Measurements from ENCODE around the gene AK4. TPM values are rescaled to one million over a fixed set of nuclear protein-coding genes. Genes with fewer than 3 reads are reported as not detected.

AK4 gene
- total RNA-seq, 1 donor from 2014 or later, result 133 TPM

- Histone ChIP-seq H3K4me3 (ENCODE audit: insufficient read depth, low read depth, low read length) (peak overlapping the region; percentile 66), H3K27me3 (ENCODE audit: insufficient read depth, low read length) (peaks cover 23% of the 10 kb centered on the region), H3K9ac (ENCODE audit: low read length) (peak overlapping the region; percentile 35), H3K4me2 (ENCODE audit: low read length) (peak overlapping the region; percentile 93), H4K20me1 (ENCODE audit: insufficient read depth, low read length) (peaks cover 3% of the 10 kb centered on the region), H3K79me2 (ENCODE audit: insufficient read depth, low read length) (no peaks in the 10 kb centered on the region), H2AFZ (ENCODE audit: low read depth, low read length) (peak overlapping the region; percentile 77), H3K36me3 (ENCODE audit: insufficient read depth, low read length) (no peaks in the 10 kb centered on the region), H3K4me1 (ENCODE audit: insufficient read depth, low read length) (no peaks in the 10 kb centered on the region), H3K9me3 (ENCODE audit: insufficient read depth, low read depth, low read length) (no peaks in the 10 kb centered on the region), H3K27ac (ENCODE audit: low read depth, low read length) (no peak overlapping the region)
- Mint-ChIP-seq H3K4me3 (ENCODE audit: unreplicated experiment) (peak overlapping the region; percentile 97), H3K4me1 (ENCODE audit: low read depth, unreplicated experiment) (peaks cover 9% of the 10 kb centered on the region), H3K9me3 (ENCODE audit: unreplicated experiment) (no peaks in the 10 kb centered on the region), H3K27me3 (ENCODE audit: low read depth, unreplicated experiment) (peaks cover 13% of the 10 kb centered on the region), H3K27ac (ENCODE audit: unreplicated experiment) (peak overlapping the region; percentile 95), H3K36me3 (ENCODE audit: low read depth, unreplicated experiment) (peaks cover 9% of the 10 kb centered on the region)
- peak; percentile 72 for TF ChIP-seq EZH2 (IDR thresholded peaks at IDR 0.05; ENCODE audit: insufficient read depth, low read length)
- TF ChIP-seq CTCF (IDR thresholded peaks at IDR 0.05; ENCODE audit: insufficient read depth, low read depth, low read length), result no peak
- DNase-seq (ENCODE audit: low read depth) (no peak), FAIRE-seq (no peak)
Measured at GRCh38 chr1:65148548-65149350, 746 bp downstream of the AK4 start.

DNA sequence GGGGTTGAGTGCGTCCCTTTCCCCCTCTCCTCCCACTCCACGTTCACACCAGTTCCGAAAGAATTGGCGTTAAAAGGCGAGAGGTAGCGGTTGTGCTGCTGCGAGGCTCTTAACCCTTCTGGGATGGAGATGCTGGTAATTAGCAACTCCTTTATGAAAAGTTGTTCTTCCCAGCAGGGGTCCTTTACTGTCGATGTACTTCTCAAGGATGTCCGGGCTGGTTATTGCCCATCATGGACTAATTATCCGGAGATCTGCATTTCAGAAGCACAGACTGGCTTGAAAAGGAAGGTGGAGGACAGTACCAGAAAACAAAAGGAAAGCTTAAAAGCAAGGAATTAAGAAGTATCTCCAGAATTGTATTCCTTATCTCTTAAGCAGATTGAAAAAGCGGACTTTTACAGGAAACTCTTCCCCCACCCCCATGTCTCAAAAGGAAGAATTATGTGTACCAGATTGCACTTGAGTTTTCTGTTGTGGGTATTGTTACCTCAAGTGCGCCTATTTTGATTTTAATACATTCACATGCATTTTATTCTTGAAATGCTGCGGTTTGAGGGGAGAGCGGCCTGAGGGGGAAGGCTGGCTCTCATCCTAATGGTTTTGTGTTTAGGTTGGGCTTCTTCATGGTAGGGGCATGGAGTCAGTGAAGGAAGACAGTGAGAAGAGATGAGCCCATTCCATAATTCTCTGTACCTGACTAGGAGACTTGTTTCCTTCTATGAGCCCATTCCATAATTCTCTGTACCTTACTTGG lies 1.5 kb downstream of the AK4 start:
- H3K4me3 ChIP-seq (ENCODE audit: insufficient read depth, low read depth, low read length), result peak overlapping the region; percentile 66
- FAIRE-seq (no peak), DNase-seq (ENCODE audit: low read depth) (no peak)
- Mint-ChIP-seq H3K4me3 (ENCODE audit: unreplicated experiment) (peak overlapping the region; percentile 97), H3K9me3 (ENCODE audit: unreplicated experiment) (no peaks in the 10 kb centered on the region), H3K4me1 (ENCODE audit: low read depth, unreplicated experiment) (peaks cover 9% of the 10 kb centered on the region), H3K27ac (ENCODE audit: unreplicated experiment) (peak overlapping the region; percentile 95), H3K27me3 (ENCODE audit: low read depth, unreplicated experiment) (peaks cover 13% of the 10 kb centered on the region), H3K36me3 (ENCODE audit: low read depth, unreplicated experiment) (peaks cover 13% of the 10 kb centered on the region)
- peaks cover 24% of the 10 kb centered on the region for H3K27me3 ChIP-seq (ENCODE audit: insufficient read depth, low read length)
- peaks cover 3% of the 10 kb centered on the region for H4K20me1 ChIP-seq (ENCODE audit: insufficient read depth, low read length)
- peak overlapping the region; percentile 35 for H3K9ac ChIP-seq (ENCODE audit: low read length)
- no peaks in the 10 kb centered on the region for H3K79me2 ChIP-seq (ENCODE audit: insufficient read depth, low read length)
- peak overlapping the region; percentile 77 for H2AFZ ChIP-seq (ENCODE audit: low read depth, low read length)
- TF ChIP-seq CTCF (IDR thresholded peaks at IDR 0.05; ENCODE audit: insufficient read depth, low read depth, low read length) (no peak), EZH2 (IDR thresholded peaks at IDR 0.05; ENCODE audit: insufficient read depth, low read length) (no peak)
- H3K4me2 ChIP-seq (ENCODE audit: low read length), result peak overlapping the region; percentile 93
- no peaks in the 10 kb centered on the region for H3K36me3 ChIP-seq (ENCODE audit: insufficient read depth, low read length)
- no peaks in the 10 kb centered on the region for H3K4me1 ChIP-seq (ENCODE audit: insufficient read depth, low read length)
- no peak overlapping the region for H3K27ac ChIP-seq (ENCODE audit: low read depth, low read length)
- no peaks in the 10 kb centered on the region for H3K9me3 ChIP-seq (ENCODE audit: insufficient read depth, low read depth, low read length)
